PFSK-1 (cell line): ENCODE data around the gene PAFAH2.

Experiments used
- FOXP2 ChIP-seq: optimal IDR thresholded peaks from 2 replicates; pipeline ENCODE3; 2011; ENCODE audit warnings: borderline replicate concordance, control low read depth, inconsistent platforms; ENCODE audit not compliant: insufficient read depth; ENCODE audit errors: extremely low read length, extremely low read depth
- POLR2AphosphoS5 ChIP-seq: IDR thresholded peaks from 2 replicates; pipeline ENCODE4 v1.6.1; 2012; ENCODE audit warnings: low read depth, mild to moderate bottlenecking, control low read depth, low read length, moderate library complexity
- REST ChIP-seq, 2 experiments: IDR thresholded peaks; 2 replicates each; pipeline versions ENCODE4 v1.6.1 to v1.8.0; 2011 to 2012; ENCODE audit warnings: low read depth in 2 of 2, low read length in 2 of 2, control low read depth in 1 of 2, inconsistent platforms in 1 of 2, mild to moderate bottlenecking in 1 of 2, moderate library complexity in 1 of 2; ENCODE audit not compliant: insufficient read depth in 1 of 2
- SIN3A ChIP-seq: IDR thresholded peaks from 2 replicates; pipeline ENCODE4 v1.6.1; 2012; ENCODE audit warnings: mild to moderate bottlenecking, low read length, moderate library complexity, borderline replicate concordance; ENCODE audit not compliant: insufficient read depth
- TAF1 ChIP-seq: IDR thresholded peaks from 2 replicates; pipeline ENCODE4 v1.6.1; 2012; ENCODE audit warnings: low read length, control low read depth, borderline replicate concordance; ENCODE audit not compliant: insufficient read depth

- TF ChIP-seq POLR2AphosphoS5 = no peak
- no peak for TF ChIP-seq FOXP2
- no peak for TF ChIP-seq SIN3A
- TF ChIP-seq TAF1 = no peak
- no peak for TF ChIP-seq REST (IDR thresholded peaks at IDR 0.05; ENCODE audit: insufficient read depth in 1 of 2, low read depth in 2 of 2, low read length in 2 of 2)
Measured at GRCh38 chr1:25945761-25946160, 52.1 kb downstream of the PAFAH2 start.
